Measurements from ENCODE around the gene ATP5ME. TPM values are rescaled to one million over a fixed set of nuclear protein-coding genes. Genes with fewer than 3 reads are reported as not detected.

ATP5ME gene
- polyA plus RNA-seq, 1 of the 3 experiments (the other 2 are of a cell fraction), result 1,185 TPM

DNA sequence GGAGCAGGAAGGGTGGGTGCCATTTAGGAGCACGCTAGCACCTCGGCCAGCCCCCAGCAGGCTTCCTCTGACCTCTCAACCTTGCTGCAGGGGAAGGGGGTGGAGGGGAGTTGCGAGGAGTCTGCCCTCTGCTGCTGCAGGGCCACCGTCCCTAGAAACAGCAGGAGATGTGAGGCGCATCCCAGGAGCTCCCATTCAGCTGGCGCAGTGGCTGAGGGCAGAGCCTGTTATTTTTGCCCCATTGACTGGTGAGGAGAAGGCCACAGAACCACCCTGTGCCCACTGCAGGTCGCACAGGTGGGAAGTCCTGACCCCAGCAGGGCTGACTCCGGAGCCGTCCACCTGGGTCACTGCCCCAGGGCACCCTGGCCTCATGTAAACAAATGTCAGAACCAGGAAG is 40.7 kb downstream of the ATP5ME start:
- no peak overlapping the region for H3K4me3 ChIP-seq (ENCODE audit: low read depth in 2 of 2, low read length in 1 of 2)
- no peaks in the 10 kb centered on the region for H3F3A ChIP-seq (replicated peaks; ENCODE audit: insufficient read depth)
- no peaks in the 10 kb centered on the region for H3K27me3 ChIP-seq (ENCODE audit: insufficient read depth)
- H3K79me2 ChIP-seq (ENCODE audit: insufficient read depth), result no peaks in the 10 kb centered on the region
- TF ChIP-seq RAD21 (IDR thresholded peaks at IDR 0.05; ENCODE audit: low read length), result no peak
- no peaks in the 10 kb centered on the region for H3K9me3 ChIP-seq
- CTCF ChIA-PET, result no interaction called here
- no peak overlapping the region for H2AFZ ChIP-seq (ENCODE audit: low read depth)
- no peak overlapping the region for H3K9ac ChIP-seq
- POLR2A ChIA-PET, result no interaction called here
- no peaks in the 10 kb centered on the region for H3K36me3 ChIP-seq (replicated peaks in 1 of 2; ENCODE audit: control insufficient read depth in 1 of 2, insufficient read depth in 2 of 2, low read length in 1 of 2)
- no peak for DNase-seq
- no peaks in the 10 kb centered on the region for H3K9me2 ChIP-seq
- H3K4me1 ChIP-seq (ENCODE audit: control insufficient read depth in 1 of 2, insufficient read depth in 2 of 2, low read depth in 1 of 2, low read length in 1 of 2), result no peaks in the 10 kb centered on the region; a peak in 1 of 4 replicates
- WGBS (ENCODE audit: low lambda C conversion rate), result 32% methylated on average over 4 of the region's 9 CpGs
- H3K4me2 ChIP-seq, result no peak overlapping the region
- H3K27ac ChIP-seq (ENCODE audit: low read depth in 2 of 2, low read length in 1 of 2), result no peak overlapping the region
- no peaks in the 10 kb centered on the region for H4K20me1 ChIP-seq (ENCODE audit: insufficient read depth)

DNA sequence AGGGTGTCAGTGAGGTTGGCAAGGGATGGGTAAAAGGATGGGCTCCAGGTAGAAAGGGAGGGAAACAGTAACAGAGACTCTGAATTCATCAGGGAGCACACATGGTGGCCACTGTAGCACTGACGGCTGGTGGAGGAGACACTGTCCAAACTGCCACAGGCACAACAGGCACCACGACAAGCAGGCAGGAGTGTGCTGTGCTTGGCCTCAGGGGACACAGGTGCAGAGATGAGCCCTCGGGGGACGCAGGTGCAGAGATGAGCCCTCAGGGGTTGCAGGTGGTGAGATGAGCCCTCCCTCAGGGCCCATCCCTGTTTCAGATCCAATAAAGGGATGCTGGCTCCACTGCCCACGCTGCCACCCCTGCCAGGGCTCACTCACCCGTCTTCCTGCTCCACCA is 41.1 kb downstream of the ATP5ME start:
- 13% methylated on average over 1 of the region's 6 CpGs for whole genome bisulfite sequencing (ENCODE audit: low lambda C conversion rate)
- no peak overlapping the region for H3K27ac ChIP-seq (ENCODE audit: low read depth in 2 of 2, low read length in 1 of 2)
- no peaks in the 10 kb centered on the region for H4K20me1 ChIP-seq (ENCODE audit: insufficient read depth)
- H3K9ac ChIP-seq, result no peak overlapping the region
- no peak for DNase-seq
- H3K4me3 ChIP-seq (ENCODE audit: low read depth in 2 of 2, low read length in 1 of 2), result no peak overlapping the region
- CTCF ChIA-PET, result no interaction called here
- POLR2A ChIA-PET, result no interaction called here
- no peaks in the 10 kb centered on the region for H3K79me2 ChIP-seq (ENCODE audit: insufficient read depth)
- H3K9me2 ChIP-seq, result no peaks in the 10 kb centered on the region
- no peak overlapping the region for H3K4me2 ChIP-seq
- H2AFZ ChIP-seq (ENCODE audit: low read depth), result no peak overlapping the region
- TF ChIP-seq RAD21 (IDR thresholded peaks at IDR 0.05; ENCODE audit: low read length) (no peak), CHD2 (IDR thresholded peaks at IDR 0.05; ENCODE audit: low read length, partially characterized antibody) (no peak), RCOR1 (IDR thresholded peaks at IDR 0.05; ENCODE audit: low read length) (no peak), NFIC (IDR thresholded peaks at IDR 0.05; ENCODE audit: borderline replicate concordance) (no peak), FOXJ3 (CRISPR knock-in tag; IDR thresholded peaks at IDR 0.05) (no peak), YY1 (IDR thresholded peaks at IDR 0.05; ENCODE audit: low read depth) (no peak), FOSL2 (IDR thresholded peaks at IDR 0.05; ENCODE audit: borderline replicate concordance, low read depth) (no peak), TEAD4 (IDR thresholded peaks at IDR 0.05; ENCODE audit: borderline replicate concordance, insufficient read depth) (no peak), JUND (IDR thresholded peaks at IDR 0.05) (no peak), SMC3 (IDR thresholded peaks at IDR 0.05; ENCODE audit: low read depth, low read length) (no peak), MEF2A (IDR thresholded peaks at IDR 0.05; ENCODE audit: borderline replicate concordance, low read depth) (no peak)
- TF ChIP-seq, protein P1, sequence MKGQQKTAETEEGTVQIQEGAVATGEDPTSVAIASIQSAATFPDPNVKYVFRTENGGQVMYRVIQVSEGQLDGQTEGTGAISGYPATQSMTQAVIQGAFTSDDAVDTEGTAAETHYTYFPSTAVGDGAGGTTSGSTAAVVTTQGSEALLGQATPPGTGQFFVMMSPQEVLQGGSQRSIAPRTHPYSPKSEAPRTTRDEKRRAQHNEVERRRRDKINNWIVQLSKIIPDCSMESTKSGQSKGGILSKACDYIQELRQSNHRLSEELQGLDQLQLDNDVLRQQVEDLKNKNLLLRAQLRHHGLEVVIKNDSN (IDR thresholded peaks at IDR 0.05; ENCODE audit: borderline replicate concordance, low read depth), result no peak
- TF ChIP-seq, protein P2, sequence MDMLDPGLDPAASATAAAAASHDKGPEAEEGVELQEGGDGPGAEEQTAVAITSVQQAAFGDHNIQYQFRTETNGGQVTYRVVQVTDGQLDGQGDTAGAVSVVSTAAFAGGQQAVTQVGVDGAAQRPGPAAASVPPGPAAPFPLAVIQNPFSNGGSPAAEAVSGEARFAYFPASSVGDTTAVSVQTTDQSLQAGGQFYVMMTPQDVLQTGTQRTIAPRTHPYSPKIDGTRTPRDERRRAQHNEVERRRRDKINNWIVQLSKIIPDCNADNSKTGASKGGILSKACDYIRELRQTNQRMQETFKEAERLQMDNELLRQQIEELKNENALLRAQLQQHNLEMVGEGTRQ (IDR thresholded peaks at IDR 0.05; ENCODE audit: borderline replicate concordance, low read depth, low read length), result no peak
- H3K9me3 ChIP-seq, result no peaks in the 10 kb centered on the region
- no peaks in the 10 kb centered on the region for H3K27me3 ChIP-seq (ENCODE audit: insufficient read depth)
- H3K36me3 ChIP-seq (replicated peaks in 1 of 2; ENCODE audit: control insufficient read depth in 1 of 2, insufficient read depth in 2 of 2, low read length in 1 of 2), result no peaks in the 10 kb centered on the region
- no peaks in the 10 kb centered on the region; a peak in 1 of 4 replicates for H3K4me1 ChIP-seq (ENCODE audit: control insufficient read depth in 1 of 2, insufficient read depth in 2 of 2, low read depth in 1 of 2, low read length in 1 of 2)
- no peaks in the 10 kb centered on the region for H3F3A ChIP-seq (replicated peaks; ENCODE audit: insufficient read depth)

Measured in SK-N-SH (cell line).